ENCODE data around the gene CDAN1. TPM values are rescaled to one million over a fixed set of nuclear protein-coding genes. Genes with fewer than 3 reads are reported as not detected.
A peak's percentile ranks its signal among the peaks of the same experiment; 100 is the strongest.

Gene CDAN1
- total RNA-seq, 2 donors from 2014 or later = 14.9 to 30.5 TPM

DNA sequence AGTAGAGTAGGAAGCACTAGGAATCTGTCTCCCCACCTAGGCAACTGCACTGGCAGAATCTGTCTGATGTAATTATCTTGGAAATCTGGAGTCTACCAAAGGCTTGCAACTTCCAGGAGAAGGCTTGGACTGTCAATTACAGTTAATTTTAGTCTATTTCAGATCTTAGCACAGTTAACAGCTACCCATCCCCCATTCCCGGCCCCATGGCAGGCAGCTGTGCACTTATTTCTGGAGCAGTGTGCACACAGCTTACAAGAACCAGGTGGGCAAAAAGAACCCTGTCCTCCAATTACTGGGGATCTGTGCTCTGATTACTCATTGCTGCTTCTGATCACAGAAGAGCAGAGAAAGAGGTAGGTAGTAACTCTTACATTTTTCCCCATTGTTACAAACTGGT, 12.3 kb upstream of the CDAN1 start:
- Mint-ChIP-seq H3K27me3 (no peaks in the 10 kb centered on the region), H3K27ac (no peak overlapping the region), H3K9me3 (no peaks in the 10 kb centered on the region), H3K4me3 (no peak overlapping the region), H3K36me3 (peaks cover 19% of the 10 kb centered on the region), H3K4me1 (ENCODE audit: low read depth in 2 of 2) (no peaks in the 10 kb centered on the region)
- DNase-seq (ENCODE audit: low spot score) (no peak), ATAC-seq (no peak)

DNA sequence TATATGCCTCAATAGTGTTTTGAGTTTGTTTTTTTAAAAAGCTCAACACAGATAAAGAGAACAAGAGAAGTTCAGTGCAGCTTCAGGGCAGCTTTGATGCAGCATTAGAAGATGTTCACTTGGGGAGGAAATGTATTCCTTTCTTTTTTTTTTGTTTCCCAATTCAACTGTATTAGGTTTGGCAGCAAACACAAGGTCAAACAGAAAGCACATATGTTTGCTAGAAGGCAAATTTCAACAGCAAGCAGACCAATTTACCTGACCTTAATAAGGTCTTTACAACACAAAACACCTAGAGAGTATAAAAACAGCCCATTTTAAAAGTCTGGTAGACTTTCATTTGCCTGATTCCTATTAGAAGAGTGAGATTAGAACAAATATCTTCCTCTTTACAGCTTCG, 7.3 kb upstream of the CDAN1 start:
- Mint-ChIP-seq H3K27me3 (no peaks in the 10 kb centered on the region), H3K9me3 (no peaks in the 10 kb centered on the region), H3K27ac (no peak overlapping the region)

DNA sequence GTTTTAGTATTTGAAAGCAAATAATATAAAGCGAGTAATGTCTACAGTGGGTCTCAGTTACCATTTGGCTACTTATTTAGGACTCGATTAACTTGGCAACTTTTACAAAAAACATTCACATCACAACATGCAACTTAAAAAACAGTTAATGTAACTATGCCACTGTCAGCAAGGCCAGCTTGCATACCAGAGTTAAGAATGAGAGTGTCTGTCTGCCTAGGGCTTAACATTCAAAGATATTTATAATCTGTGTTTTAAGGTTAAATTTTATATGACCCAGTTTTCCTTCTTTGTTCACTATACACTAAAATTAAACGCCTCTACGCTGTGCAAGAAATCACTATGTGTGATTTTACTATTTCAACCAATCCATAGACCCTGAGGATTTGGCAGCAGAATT, 5.2 kb upstream of the CDAN1 start:
- no peak overlapping the region for H3K4me3 Mint-ChIP-seq
- peaks cover 4% of the 10 kb centered on the region for H3K36me3 Mint-ChIP-seq

More for the DNA sequence above, 7.3 kb upstream of the CDAN1 start:
- ATAC-seq = no peak
- Mint-ChIP-seq H3K36me3 (peaks cover 4% of the 10 kb centered on the region), H3K4me3 (no peak overlapping the region), H3K4me1 (ENCODE audit: low read depth in 2 of 2) (no peaks in the 10 kb centered on the region)
- no peak for DNase-seq (ENCODE audit: low spot score)

DNA sequence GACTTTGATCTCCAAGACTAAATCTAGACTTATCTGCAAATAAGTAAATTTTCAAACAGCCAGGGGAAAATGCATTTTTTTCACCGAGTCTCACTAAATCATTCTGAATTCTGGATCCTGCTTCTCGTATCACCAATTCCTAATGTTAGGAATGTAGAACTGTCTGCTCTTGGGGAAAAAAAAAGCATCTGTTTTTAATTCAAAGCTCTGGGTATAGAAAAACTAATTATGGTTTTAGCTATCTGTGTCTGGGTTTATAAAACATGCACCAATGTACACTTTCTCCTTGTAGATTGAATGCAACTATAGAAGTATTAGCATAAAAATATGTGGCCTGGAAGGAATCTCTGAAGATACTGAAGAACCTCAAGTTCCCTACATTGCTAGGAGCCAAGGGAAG, 4.8 kb upstream of the CDAN1 start:
- no peak for ATAC-seq
- no peaks in the 10 kb centered on the region for H3K9me3 Mint-ChIP-seq
- H3K4me1 Mint-ChIP-seq (ENCODE audit: low read depth in 2 of 2) = peaks cover 5% of the 10 kb centered on the region in 2 donors
- H3K27ac Mint-ChIP-seq = no peak overlapping the region
- H3K36me3 Mint-ChIP-seq = peaks cover 4% of the 10 kb centered on the region
- H3K4me3 Mint-ChIP-seq = no peak overlapping the region
- H3K27me3 Mint-ChIP-seq = no peaks in the 10 kb centered on the region
- no peak for DNase-seq (ENCODE audit: low spot score)

More for the DNA sequence above, 5.2 kb upstream of the CDAN1 start:
- Mint-ChIP-seq H3K27me3 (no peaks in the 10 kb centered on the region), H3K27ac (no peak overlapping the region), H3K9me3 (no peaks in the 10 kb centered on the region), H3K4me1 (ENCODE audit: low read depth in 2 of 2) (peaks cover 5% of the 10 kb centered on the region in 2 donors)
- no peak for ATAC-seq
- DNase-seq (ENCODE audit: low spot score) = no peak

DNA sequence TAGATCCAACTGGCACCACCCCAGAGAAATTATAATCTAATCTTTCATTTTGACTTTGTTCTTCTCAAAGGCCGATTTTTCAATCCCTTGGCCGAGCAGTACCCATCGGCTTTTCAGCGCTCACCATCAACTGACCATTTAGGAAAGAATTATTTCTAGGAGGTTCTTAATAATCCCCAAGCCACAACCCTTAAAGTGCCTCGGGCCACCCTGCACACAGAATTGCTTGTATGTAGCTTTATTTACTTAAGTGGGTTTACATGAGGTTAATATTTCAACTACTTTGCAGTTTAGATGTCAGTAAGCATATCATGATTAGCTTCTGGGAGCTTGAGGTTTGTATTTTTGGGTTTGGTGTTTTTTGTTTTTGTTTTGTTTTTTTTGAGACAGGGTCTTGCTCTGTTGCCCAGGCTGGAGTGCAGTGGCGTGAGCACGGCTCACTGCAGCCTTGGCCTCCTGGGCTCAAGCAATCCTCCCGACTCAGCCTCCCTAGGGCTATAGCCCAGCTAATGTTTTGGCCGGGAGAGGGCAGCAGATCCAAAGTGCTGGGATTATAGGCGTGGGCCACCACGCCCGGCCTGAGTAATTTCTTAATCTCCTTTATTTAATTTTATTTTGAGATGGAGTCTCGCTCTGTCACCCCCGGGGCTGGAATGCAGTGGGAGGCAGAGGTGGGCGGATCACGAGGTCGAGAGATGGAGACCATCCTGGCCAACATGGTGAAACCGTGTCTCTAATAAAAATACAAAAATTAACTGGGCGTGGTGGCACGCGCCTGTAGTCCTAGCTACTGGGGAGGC, 801 bp upstream of the CDAN1 start:
- Mint-ChIP-seq H3K36me3 (peaks cover 7% of the 10 kb centered on the region), H3K27ac (peak overlapping the region; percentile 51 to 55)

DNA sequence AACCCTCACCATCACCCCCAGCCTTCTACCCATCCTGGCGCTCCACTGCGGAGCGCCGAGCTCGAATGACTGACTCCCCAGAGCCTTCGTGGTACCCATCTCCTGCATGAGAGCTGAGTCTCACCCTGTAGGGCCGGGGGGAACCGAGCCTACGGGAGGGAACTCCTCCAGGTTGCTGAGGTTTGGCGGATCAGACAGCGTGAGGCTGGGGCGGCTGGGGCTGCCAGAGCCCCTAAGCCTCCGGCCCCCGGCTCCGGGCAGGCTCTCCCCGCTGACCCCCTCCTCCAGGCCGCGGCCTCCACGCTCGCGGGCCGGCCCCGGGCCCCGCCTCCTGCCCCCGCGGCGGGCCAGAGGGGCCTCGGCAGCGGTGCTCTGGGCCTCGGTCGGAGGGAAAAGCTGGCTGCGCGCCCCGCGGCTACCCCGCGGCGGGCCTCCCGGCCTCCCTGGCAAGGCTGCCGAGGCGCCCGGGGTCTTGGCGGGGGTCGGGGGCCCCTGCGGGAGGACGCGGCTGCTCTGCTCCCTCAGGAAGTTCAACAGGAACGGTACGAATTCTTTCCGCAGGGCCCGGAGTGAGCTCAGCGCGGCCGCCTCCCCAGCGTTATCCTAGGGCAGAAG, 643 bp downstream of the CDAN1 start:
- DNase-seq (ENCODE audit: low spot score) (no peak), ATAC-seq (peak; percentile 44 to 56)
- Mint-ChIP-seq H3K4me1 (ENCODE audit: low read depth in 2 of 2) (peaks cover 13 to 17% of the 10 kb centered on the region in 2 donors), H3K4me3 (peak overlapping the region; percentile 82), H3K9me3 (no peaks in the 10 kb centered on the region), H3K36me3 (peaks cover 16% of the 10 kb centered on the region), H3K27ac (peak overlapping the region in 1 of 2 donors; percentile 29), H3K27me3 (no peaks in the 10 kb centered on the region)

More for the DNA sequence above, 801 bp upstream of the CDAN1 start:
- Mint-ChIP-seq H3K27me3 (no peaks in the 10 kb centered on the region), H3K9me3 (no peaks in the 10 kb centered on the region), H3K4me1 (ENCODE audit: low read depth in 2 of 2) (peaks cover 11 to 13% of the 10 kb centered on the region in 2 donors), H3K4me3 (peak overlapping the region; percentile 82)
- DNase-seq (ENCODE audit: low spot score) (no peak), ATAC-seq (no peak)

DNA sequence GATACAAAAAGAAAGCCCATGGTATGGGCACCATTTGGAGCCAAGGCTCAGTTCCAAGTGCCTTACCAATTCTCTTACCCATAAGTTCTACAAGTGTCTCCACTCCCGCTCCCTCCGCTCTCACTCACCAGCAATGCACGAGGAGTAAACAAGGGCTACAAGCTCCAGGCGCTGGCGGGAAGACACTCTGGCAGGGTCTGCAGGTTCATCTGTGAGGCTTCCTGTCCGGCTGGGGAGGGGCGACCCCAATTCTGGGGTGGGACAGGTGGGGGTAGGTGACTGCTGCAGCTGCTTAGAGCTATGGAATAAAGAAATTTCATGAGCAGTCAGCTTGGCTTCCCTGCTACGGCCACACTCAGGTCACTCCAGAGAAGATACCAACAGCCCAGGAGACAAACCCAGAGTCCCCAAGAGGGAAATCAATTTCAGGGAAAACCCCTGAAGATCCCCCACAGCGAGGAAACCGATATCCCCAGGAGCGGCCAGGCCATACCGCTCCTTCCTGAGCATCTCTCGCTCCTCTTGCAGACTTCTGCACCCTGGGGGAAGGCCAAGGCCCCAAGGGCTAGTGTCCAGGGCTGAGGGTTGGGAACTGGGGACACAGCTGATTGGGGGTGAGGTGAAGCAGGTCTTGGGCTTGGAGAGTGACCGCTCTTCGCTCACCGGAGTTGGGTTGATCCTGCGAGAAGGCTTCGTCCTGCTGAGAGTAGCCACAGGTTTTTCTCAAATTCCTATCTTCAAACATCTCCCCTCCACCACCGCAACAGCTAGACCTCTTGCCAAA, 1.4 kb downstream of the CDAN1 start:
- Mint-ChIP-seq H3K36me3 (peaks cover 16% of the 10 kb centered on the region), H3K4me3 (peak overlapping the region; percentile 82), H3K27me3 (no peaks in the 10 kb centered on the region), H3K4me1 (ENCODE audit: low read depth in 2 of 2) (peaks cover 13 to 17% of the 10 kb centered on the region in 2 donors), H3K9me3 (no peaks in the 10 kb centered on the region), H3K27ac (peak overlapping the region in 1 of 2 donors; percentile 29)
- no peak for ATAC-seq
- DNase-seq (ENCODE audit: low spot score) = no peak

DNA sequence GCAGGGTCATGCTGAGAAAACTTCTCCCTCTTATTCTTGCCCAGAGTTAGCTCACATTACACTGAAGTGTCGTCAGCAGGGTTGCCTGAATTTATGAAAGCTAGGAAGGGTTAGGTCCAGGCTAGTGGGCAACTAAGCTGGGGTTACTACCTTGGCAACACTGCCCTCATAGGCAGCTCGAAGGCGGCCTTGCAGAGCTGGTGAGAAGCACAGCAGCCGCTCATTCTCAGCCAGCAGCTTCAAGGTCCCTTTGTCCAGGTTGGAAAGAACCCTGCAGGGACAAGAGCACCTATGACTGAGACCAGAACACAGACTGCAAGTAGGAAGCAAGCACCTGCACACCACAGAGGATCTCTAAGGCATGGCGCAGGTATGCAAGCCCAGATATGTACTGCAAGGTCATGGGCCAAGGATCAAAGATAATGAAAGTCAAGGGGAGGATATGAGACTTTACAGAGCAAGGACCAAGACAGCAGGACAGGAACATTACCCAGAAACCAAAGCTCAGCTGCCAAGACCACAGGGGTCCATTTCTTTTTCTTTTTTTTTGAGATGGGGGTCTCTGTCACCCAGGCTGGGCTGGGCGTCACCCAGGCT, 2.8 kb downstream of the CDAN1 start:
- peaks cover 16% of the 10 kb centered on the region for H3K36me3 Mint-ChIP-seq
- DNase-seq (ENCODE audit: low spot score) (no peak), ATAC-seq (no peak)
- H3K4me1 Mint-ChIP-seq (ENCODE audit: low read depth in 2 of 2) = peaks cover 13 to 17% of the 10 kb centered on the region in 2 donors
- H3K9me3 Mint-ChIP-seq = no peaks in the 10 kb centered on the region
- peak overlapping the region; percentile 68 for H3K4me3 Mint-ChIP-seq
- H3K27me3 Mint-ChIP-seq = no peaks in the 10 kb centered on the region
- H3K27ac Mint-ChIP-seq = no peak overlapping the region

DNA sequence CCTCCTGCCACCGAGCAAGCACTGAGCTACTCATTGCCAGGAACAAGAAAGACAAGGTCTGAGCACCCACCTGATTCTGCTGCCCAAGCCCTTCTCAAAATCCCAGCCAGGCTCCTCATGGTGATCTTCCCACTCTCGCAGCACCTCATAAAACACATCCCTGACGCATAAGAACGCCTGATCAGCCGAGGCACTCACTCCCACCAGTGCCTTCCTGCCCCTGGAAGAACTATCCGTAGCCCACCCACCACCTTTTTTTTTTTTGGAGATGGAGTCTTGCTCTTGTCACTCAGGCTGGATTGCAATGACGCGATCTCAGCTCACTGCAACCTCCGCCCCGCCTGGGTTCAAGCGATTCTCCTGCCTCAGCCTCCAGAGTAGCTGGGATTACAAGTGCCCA, 3.9 kb downstream of the CDAN1 start:
- Mint-ChIP-seq H3K27me3 (no peaks in the 10 kb centered on the region), H3K4me3 (no peak overlapping the region), H3K36me3 (peaks cover 16% of the 10 kb centered on the region), H3K27ac (no peak overlapping the region), H3K4me1 (ENCODE audit: low read depth in 2 of 2) (peaks cover 13 to 17% of the 10 kb centered on the region in 2 donors), H3K9me3 (no peaks in the 10 kb centered on the region)
- ATAC-seq (no peak), DNase-seq (ENCODE audit: low spot score) (no peak)

DNA sequence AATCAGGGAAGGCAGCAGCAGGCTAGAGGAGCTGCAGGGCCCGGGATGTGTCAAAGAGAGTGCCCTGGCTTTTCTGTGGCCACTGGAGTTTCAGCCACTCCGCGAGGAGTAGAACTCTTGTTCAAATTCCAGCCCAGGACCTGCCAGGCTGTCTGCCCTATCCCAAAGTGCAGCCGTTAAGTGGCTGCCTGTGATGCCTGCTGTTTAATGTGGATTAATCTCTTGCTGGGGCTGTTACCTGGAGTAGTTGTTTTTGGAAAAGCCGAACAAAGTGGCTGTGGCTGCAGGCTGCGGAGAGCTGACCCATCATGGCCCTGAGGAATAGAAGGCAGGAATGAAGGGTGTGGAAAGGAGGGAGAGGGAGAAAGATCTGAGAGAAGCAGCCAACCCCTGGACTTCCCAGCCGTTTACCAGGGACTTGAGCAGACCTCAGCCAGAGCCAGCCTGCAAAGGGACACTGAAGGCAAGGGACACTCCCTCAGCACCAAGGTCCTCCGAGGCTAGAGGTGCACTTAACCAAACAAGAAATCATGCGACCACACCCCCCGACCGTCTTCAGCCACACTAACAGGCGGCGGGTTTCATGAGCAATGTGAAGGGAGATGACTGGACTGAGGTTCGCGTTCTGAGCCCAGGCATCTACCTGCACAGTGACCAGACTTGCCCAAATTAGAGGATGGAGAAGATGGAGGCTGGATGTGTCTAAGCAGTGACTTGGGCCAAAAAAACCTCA, 4.7 kb downstream of the CDAN1 start:
- no peak for ATAC-seq
- Mint-ChIP-seq H3K27ac (no peak overlapping the region), H3K36me3 (peaks cover 17% of the 10 kb centered on the region), H3K4me1 (ENCODE audit: low read depth in 2 of 2) (peaks cover 9 to 13% of the 10 kb centered on the region in 2 donors), H3K27me3 (no peaks in the 10 kb centered on the region), H3K4me3 (no peak overlapping the region), H3K9me3 (no peaks in the 10 kb centered on the region)
- no peak for DNase-seq (ENCODE audit: low spot score)

DNA sequence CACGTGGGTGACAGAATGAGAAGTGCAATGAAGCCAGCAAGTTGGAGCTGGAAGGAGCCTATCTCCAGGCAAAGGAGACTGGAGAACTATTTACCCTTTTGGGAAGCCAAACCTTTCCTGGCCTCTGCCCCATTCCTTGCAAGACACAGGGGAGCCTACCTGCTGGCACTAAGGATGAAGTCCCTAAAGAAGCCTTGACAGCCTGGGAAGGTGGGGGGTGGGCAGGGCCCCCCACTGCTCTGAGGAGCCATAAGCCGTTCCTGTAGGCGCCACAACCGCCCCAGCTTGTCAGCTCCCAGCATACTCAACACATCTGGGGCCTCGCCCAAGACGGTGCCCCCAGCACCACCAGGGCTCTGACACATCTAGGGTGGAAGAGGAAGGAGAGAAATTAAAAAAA, 5.5 kb downstream of the CDAN1 start:
- peaks cover 9 to 12% of the 10 kb centered on the region in 2 donors for H3K4me1 Mint-ChIP-seq (ENCODE audit: low read depth in 2 of 2)
- H3K27ac Mint-ChIP-seq = no peak overlapping the region
- H3K9me3 Mint-ChIP-seq = no peaks in the 10 kb centered on the region
- no peaks in the 10 kb centered on the region for H3K27me3 Mint-ChIP-seq
- peaks cover 25% of the 10 kb centered on the region for H3K36me3 Mint-ChIP-seq
- DNase-seq (ENCODE audit: low spot score) (no peak), ATAC-seq (no peak)
- no peak overlapping the region for H3K4me3 Mint-ChIP-seq

DNA sequence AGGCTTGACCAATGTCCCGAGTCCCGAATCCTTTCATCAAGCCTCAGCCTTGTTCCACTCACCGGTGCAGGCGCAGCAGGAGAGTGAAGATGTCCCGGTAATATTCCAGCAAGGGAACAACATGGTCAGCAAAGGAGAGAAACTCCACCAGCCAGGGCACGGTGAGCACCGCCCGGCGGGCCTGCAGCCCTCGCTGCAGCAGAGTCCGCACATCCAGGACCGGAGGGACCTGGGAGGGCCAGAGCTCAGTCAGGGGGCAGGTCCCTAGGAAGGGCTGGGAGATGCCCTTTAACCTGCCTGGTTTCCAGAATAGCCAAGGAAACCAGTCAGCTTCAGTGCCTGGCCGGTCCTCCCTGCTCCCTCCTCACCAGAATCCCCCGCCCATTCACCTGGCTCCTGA, 6.4 kb downstream of the CDAN1 start:
- H3K27me3 Mint-ChIP-seq = no peaks in the 10 kb centered on the region
- ATAC-seq (no peak), DNase-seq (ENCODE audit: low spot score) (no peak)
- no peak overlapping the region for H3K27ac Mint-ChIP-seq
- H3K4me3 Mint-ChIP-seq = no peak overlapping the region
- H3K4me1 Mint-ChIP-seq (ENCODE audit: low read depth in 2 of 2) = peaks cover 6 to 9% of the 10 kb centered on the region in 2 donors
- H3K36me3 Mint-ChIP-seq = peaks cover 25% of the 10 kb centered on the region
- H3K9me3 Mint-ChIP-seq = no peaks in the 10 kb centered on the region

DNA sequence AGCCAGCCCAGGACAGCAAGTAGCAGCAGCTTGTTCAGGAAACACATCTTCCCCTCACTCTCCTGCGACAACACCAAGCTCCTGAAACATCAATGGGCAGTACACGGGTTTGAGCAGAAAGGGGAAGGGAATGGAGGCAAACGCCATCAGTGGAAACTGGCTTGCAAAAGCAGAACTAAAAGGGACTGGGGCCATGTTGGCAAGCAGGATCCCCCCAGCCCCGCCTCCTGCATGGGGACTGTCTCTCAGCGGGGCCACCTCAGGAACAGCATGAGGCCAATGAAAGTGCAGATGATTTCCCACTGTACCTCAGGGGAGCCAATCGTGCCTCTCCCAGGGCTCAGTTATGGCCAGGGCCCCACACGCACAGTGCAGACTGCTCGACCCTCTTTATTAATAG, 6.8 kb downstream of the CDAN1 start:
- Mint-ChIP-seq H3K4me3 (no peak overlapping the region), H3K4me1 (ENCODE audit: low read depth in 2 of 2) (peaks cover 6 to 9% of the 10 kb centered on the region in 2 donors), H3K27me3 (no peaks in the 10 kb centered on the region), H3K27ac (no peak overlapping the region), H3K36me3 (peaks cover 25% of the 10 kb centered on the region), H3K9me3 (no peaks in the 10 kb centered on the region)
- DNase-seq (ENCODE audit: low spot score) = no peak
- no peak for ATAC-seq

Data from natural killer cell treated with Interleukin-12 subunit alpha and Interleukin-12 subunit beta and Interleukin-15 and Interleukin-18, amount 100 ng/mL, for 72 hours (primary cell).